Measurements from ENCODE around the gene OTOF. TPM values are rescaled to one million over a fixed set of nuclear protein-coding genes. Genes with fewer than 3 reads are reported as not detected.

Gene OTOF
- total RNA-seq, 1 experiment from 2014 or later, result not detected

GRCh38 chr2:26407526-26407925 is 70.4 kb downstream of the OTOF start:
- no peaks in the 10 kb centered on the region; the same call in 1 of the 2 replicates for H3K9me3 ChIP-seq (replicated peaks)
- DNase-seq (ENCODE audit: low read depth in 1 of 2, low spot score in 2 of 2), result no peak
- H3K4me1 ChIP-seq (replicated peaks), result no peaks in the 10 kb centered on the region
- no peak overlapping the region for H3K4me3 ChIP-seq
- H3K36me3 ChIP-seq, result no peaks in the 10 kb centered on the region
- H3K27ac ChIP-seq, result no peak overlapping the region
- no peaks in the 10 kb centered on the region; the same call in 1 of the 2 replicates for H3K27me3 ChIP-seq (replicated peaks)

Other genes with a start within 250 kb of the OTOF start
- gene HADHA, start 233.5 kb downstream of the OTOF start, total RNA-seq (2014; rRNA removed; shearing (Covaris generic)), result 111 and 114 TPM in 2 replicates
- 73.0 and 74.3 TPM in 2 replicates for gene HADHB, start 233.2 kb downstream of the OTOF start, total RNA-seq (2014; rRNA removed; shearing (Covaris generic))
- 10.1 and 17.6 TPM in 2 replicates for gene SELENOI, start 132.0 kb downstream of the OTOF start, total RNA-seq (2014; rRNA removed; shearing (Covaris generic))
- gene ADGRF3, start 131.3 kb downstream of the OTOF start, total RNA-seq (2014; rRNA removed; shearing (Covaris generic)), result 0.18 and 1.1 TPM in 2 replicates
- gene DRC1, start 76.2 kb downstream of the OTOF start, total RNA-seq (2014; rRNA removed; shearing (Covaris generic)), result not detected in 2 replicates
- not detected in 2 replicates for gene CIB4, start 163.2 kb upstream of the OTOF start, total RNA-seq (2014; rRNA removed; shearing (Covaris generic))
- gene KCNK3, start 214.6 kb upstream of the OTOF start, total RNA-seq (2014; rRNA removed; shearing (Covaris generic)), result not detected in 2 replicates

Measured in SJSA1 (cell line).